Neural crest cell (in vitro differentiated cells): ENCODE results near the gene TRPM8. TPM values are rescaled to one million over a fixed set of nuclear protein-coding genes. Genes with fewer than 3 reads are reported as not detected.

Source experiments
- DNase-seq: peaks from one replicate; pipeline ENCODE4 v3.0.0; 2021; ENCODE audit warnings: low read depth, mixed read lengths, low spot score
- H3K27ac Mint-ChIP-seq: one replicate; pipeline ENCODE4 v1.8.0; 2021; ENCODE audit warnings: mild to moderate bottlenecking, mixed read lengths; ENCODE audit not compliant: unreplicated experiment
- H3K27me3 Mint-ChIP-seq: 2 replicates; pipeline ENCODE4 v1.8.0; 2021; ENCODE audit warnings: low read depth, mild to moderate bottlenecking, mixed read lengths
- H3K36me3 Mint-ChIP-seq: 2 replicates; pipeline ENCODE4 v1.8.0; 2021; ENCODE audit warnings: low read depth, mild to moderate bottlenecking, mixed read lengths
- H3K4me1 Mint-ChIP-seq: 2 replicates; pipeline ENCODE4 v1.8.0; 2021; ENCODE audit warnings: mixed read lengths
- H3K4me3 Mint-ChIP-seq: one replicate; pipeline ENCODE4 v1.8.0; 2021; ENCODE audit warnings: mild to moderate bottlenecking, mixed read lengths
- H3K9me3 Mint-ChIP-seq: 2 replicates; pipeline ENCODE4 v1.8.0; 2021; ENCODE audit warnings: mixed read lengths
- CTCF ChIP-seq: fragments of 200-600 bp; sonication (generic); conservative IDR thresholded peaks from 2 replicates; pipeline ENCODE4 v1.5.0; 2021; ENCODE audit warnings: antibody characterized with exemption, mild to moderate bottlenecking
- total RNA-seq: library from RNA; stranded (reverse); gene quantifications from 2 replicates; pipeline ENCODE4 v1.2.1, GENCODE V29; 2021

Gene TRPM8
- total RNA-seq, 1 donor from 2014 or later, result 0.07 TPM

- TF ChIP-seq CTCF, result no peak
- no peaks in the 10 kb centered on the region for H3K27me3 Mint-ChIP-seq
These were observed 141.7 kb downstream of the TRPM8 start for GRCh38 chr2:234058881-234059280.

DNA sequence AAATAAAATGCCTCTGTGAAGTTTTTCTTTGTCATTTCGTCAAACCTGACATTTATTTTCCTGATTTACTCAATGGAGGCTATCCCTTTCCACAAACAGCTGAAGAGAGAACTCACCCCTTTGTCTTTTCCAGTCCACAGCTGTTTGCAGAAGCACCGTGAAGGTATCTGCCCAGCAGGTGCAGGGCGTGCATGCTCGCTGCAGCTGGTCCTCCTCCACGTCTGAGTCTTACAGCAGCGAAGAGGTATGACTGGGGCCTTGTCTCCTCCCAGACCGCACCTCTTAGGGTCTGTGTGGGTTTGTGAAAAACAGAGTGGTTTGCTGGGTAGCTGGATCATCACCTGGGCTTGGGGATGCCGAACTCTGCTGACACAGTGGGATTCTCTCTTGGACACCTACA is 143.1 kb downstream of the TRPM8 start:
- TF ChIP-seq CTCF, result no peak
- Mint-ChIP-seq H3K36me3 (no peaks in the 10 kb centered on the region), H3K4me3 (no peak overlapping the region), H3K4me1 (peaks cover 22% of the 10 kb centered on the region), H3K27me3 (no peaks in the 10 kb centered on the region), H3K9me3 (peaks cover 4% of the 10 kb centered on the region), H3K27ac (no peak overlapping the region)
- DNase-seq, result no peak

More at GRCh38 chr2:234058881-234059280, 141.7 kb downstream of the TRPM8 start:
- peaks cover 13% of the 10 kb centered on the region for H3K4me1 Mint-ChIP-seq
- H3K27ac Mint-ChIP-seq, result no peak overlapping the region
- H3K9me3 Mint-ChIP-seq, result peaks cover 6% of the 10 kb centered on the region
- H3K4me3 Mint-ChIP-seq, result no peak overlapping the region
- no peaks in the 10 kb centered on the region for H3K36me3 Mint-ChIP-seq
- no peak for DNase-seq

DNA sequence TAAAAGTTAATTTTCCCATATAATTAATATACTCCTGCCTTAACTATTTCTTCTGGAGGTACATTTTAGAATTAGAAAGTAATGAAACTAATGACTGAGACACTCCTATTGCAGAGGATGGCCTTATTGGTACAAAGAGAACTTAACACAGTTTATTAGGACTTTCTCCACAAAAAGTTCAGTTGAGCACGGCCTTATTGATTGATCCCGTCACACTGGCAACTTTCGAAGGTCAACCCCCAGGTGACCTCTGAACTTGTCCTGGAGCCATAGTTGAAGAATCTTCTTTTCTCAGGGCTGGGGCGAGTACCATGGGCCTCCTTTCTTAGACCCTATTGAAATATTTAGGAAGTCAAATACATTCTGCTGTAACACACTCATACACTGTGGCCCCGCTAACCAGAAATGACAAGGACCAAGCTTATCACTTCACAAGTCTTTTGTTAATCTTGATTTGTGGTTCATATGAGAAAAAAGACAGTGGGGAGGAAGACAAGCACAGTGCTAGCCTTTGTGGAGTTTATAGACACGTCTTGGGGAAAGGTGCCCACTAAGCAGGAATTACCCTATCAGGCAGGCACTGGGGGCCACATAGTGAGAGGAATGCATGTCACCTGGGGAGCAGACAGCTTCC is 144.6 kb downstream of the TRPM8 start:
- Mint-ChIP-seq H3K27ac (no peak overlapping the region), H3K9me3 (peaks cover 4% of the 10 kb centered on the region), H3K4me3 (no peak overlapping the region), H3K27me3 (no peaks in the 10 kb centered on the region), H3K4me1 (peaks cover 22% of the 10 kb centered on the region), H3K36me3 (no peaks in the 10 kb centered on the region)
- no peak for DNase-seq
- no peak for TF ChIP-seq CTCF

GRCh38 chr2:234066587-234066986 is 149.4 kb downstream of the TRPM8 start:
- H3K27ac Mint-ChIP-seq, result no peak overlapping the region
- no peak for DNase-seq
- H3K4me3 Mint-ChIP-seq, result no peak overlapping the region
- H3K9me3 Mint-ChIP-seq, result no peaks in the 10 kb centered on the region
- no peaks in the 10 kb centered on the region for H3K36me3 Mint-ChIP-seq
- H3K27me3 Mint-ChIP-seq, result no peaks in the 10 kb centered on the region
- TF ChIP-seq CTCF, result no peak
- peaks cover 20% of the 10 kb centered on the region for H3K4me1 Mint-ChIP-seq

Other genes starting within 250 kb of the TRPM8 start
- not detected in 2 replicates for gene UGT1A9, start 245.5 kb upstream of the TRPM8 start, total RNA-seq
- not detected in 2 replicates for gene UGT1A7, start 235.5 kb upstream of the TRPM8 start, total RNA-seq
- not detected in 2 replicates for gene UGT1A6, start 224.5 kb upstream of the TRPM8 start, total RNA-seq
- gene UGT1A5, start 204.5 kb upstream of the TRPM8 start, total RNA-seq, result not detected in 2 replicates
- not detected in 2 replicates for gene UGT1A4, start 198.6 kb upstream of the TRPM8 start, total RNA-seq
- gene UGT1A3, start 188.3 kb upstream of the TRPM8 start, total RNA-seq, result not detected in 2 replicates
- not detected in 2 replicates for gene UGT1A1, start 157.1 kb upstream of the TRPM8 start, total RNA-seq
- not detected in 2 replicates for gene MROH2A, start 139.0 kb upstream of the TRPM8 start, total RNA-seq
- gene HJURP, start 62.8 kb upstream of the TRPM8 start, total RNA-seq, result 62.3 and 63.6 TPM in 2 replicates
- not detected in 2 replicates for gene SPP2, start 133.3 kb downstream of the TRPM8 start, total RNA-seq